Fibroblast of skin of back (primary cell): ENCODE data around the gene SPEM1.

ENCODE experiments used
- DNase-seq: peaks from one replicate; pipeline ENCODE4 v3.0.0-alpha.2; 2013

SPEM1 gene

DNA sequence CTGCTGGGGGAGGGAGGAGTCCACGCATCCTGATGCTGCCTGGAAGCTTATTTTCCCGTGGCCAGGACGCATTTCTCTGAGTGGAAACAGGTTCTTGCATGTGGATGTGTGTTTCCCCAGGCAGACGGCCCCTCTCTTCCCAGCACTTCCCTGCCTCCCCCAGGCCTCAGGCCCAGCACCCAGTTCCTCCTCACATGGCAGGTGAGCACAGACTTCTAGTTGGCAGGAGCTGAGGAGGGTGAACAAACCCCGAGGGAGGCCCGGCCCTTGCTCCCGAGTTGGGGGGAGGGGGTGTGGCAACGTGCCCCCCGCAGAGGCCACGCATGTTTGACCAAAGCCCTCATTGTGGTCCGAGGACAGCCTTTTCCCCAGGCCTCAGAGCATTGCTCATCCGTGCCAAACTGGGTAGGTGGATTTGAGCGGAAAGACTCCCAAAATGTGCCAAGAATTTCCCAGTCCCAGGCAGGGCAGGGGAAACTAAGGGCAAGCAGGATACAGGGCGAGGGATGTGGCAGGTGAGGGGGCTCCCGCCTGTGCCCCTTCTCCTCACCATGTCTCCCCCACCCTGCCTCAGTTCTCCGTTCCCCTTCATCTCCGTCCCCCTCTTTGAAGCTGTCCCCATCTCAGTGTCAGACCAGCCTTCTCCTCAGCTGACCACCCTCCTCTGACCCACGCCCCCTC lies 1.5 kb upstream of the SPEM1 start:
- no peak for DNase-seq

DNA sequence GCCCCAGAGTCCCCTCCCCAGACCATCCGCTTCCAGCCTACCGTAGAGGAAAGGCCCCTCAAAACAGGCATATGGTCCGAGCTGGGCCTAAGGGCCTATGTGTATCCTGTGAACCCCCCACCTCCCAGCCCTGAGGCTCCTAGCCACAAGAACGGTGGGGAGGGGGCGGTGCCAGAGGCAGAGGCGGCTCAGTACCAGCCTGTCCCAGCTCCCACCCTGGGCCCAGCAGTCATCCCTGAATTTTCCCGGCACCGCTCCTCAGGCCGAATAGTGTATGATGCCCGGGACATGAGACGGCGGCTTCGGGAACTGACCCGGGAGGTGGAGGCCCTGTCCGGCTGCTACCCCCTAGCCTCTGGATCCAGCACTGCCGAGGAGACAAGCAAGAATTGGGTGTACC lies 1.1 kb downstream of the SPEM1 start:
- no peak for DNase-seq

DNA sequence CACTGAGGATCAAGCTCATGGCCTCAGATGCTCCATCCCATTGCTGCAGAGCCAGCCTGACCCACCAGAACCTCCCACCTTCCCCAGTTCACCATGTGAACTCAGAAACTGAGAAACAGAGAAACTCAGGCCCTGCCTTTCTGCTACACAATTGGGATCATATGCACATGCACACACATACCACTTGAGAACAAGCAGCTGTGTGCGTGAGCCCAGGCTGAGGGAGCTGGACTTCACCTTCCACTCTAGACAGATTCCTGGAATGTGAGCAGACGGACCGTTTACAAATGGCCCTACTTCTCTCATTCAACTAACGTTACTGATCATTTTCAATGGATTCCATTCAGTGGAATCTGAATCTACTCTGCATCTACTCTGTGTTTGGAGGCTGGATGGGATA lies 3.6 kb downstream of the SPEM1 start:
- DNase-seq, result no peak

DNA sequence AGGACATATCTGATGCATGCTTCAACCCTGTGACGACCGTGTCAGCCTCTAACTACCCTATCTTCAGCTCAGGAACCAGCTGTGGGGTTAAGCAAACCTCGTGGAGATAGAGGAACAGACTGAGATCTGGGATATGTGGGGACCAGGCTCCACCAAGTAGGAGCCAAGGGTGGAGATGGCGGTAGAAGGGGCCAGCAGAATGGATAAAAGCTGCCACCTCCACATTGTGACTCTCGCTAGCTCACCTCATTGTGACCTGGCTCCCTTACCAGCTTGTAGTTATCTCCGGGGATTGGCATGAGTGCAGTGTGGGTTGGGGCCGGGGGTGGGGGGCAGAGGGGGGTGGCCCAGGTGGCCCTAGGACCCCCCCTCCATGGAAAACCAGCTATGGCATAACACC lies 5.2 kb downstream of the SPEM1 start, which contains the start of gene SPEM2:
SPEM2 (plus strand) TSS at position 301 of the 400 bp plus-strand sequence; CDS start at position 374, 73 bp downstream.
- no peak for DNase-seq

DNA sequence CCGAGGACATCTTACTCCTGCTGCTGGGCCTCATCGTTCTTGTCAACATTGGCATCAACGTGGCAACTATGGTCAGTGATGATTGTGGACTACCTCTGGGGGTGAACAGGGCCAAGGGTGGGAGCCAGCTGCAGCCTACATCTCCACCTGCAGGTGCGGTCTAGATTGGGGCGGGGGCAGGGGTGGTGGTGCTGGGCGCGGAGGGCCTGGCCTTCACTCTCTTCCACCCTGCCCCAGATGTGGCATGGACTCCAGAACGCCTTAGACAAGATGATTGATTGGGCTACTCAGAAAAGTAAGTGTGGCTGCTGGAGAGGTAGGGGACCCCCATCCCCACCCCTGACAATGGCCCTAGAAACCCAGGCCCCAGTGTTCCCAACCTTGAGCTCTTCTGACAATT lies 5.6 kb downstream of the SPEM1 start:
- DNase-seq, result no peak

DNA sequence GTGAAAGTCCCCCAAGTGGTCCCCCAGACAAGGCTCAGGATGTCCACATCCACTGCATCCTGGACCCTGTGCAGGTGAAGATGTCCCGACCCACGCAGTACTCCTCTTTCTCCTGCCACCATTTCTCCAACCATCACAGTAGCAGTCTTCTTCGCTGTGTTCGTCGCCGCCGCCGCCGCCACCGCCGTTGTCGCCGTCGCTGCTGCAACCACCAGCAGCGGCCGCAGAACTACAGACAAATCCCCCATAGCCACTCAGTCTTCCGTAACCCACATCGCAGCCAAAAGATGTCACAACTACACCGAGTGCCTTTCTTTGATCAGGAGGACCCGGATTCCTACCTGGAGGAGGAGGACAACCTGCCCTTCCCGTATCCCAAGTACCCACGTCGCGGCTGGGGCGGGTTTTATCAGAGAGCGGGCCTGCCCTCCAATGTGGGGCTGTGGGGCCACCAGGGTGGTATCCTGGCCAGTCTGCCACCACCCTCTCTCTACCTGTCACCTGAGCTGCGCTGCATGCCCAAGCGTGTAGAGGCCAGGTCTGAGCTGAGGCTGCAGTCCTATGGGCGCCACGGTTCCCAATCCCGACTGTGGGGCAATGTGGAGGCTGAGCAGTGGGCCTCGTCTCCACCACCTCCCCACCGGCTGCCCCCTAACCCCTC lies 6.2 kb downstream of the SPEM1 start:
- no peak for DNase-seq

DNA sequence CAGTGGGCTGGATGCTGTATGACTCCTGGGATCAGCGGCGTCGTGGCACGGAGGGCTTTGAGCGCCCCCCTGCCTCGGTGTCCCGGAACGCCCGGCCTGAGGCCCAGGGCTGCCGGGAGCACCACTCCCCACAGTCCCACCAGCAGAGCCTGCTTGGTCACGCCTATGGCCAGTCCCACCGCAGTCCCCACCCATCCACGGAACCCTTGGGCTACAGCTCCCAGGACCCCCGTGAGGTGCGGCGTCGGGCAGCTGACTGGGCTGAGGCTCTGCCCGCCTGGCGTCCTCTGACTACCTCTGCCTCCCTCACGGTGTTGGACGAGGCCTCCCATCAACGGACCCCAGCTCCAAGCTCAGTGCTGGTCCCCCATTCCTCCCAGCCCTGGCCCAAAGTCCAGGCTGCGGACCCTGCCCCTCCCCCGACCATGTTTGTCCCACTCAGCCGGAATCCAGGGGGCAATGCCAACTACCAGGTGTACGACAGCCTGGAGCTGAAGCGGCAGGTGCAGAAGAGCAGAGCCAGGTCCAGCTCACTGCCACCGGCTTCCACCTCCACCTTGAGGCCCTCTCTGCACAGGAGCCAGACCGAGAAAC lies 6.9 kb downstream of the SPEM1 start:
- no peak for DNase-seq

DNA sequence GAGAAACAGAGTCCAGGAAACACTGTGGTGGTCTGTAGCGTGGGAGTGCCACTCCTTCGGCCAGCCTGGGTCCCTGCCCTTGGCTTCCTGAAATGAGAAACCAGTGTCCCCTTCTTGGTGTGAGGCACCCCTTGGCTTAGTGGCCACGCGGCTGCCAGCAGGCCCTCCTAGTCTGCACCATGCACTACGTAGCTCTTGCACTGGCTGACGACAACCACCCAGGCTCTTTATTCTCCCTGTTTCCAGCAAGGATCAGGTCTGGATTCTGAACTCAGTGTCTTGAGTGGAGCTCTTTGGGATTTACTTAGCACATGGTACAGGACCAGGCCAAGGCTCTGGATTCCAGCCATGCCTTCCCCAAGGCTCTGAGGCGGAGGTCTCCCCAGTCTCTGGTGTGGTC lies 7.4 kb downstream of the SPEM1 start:
- no peak for DNase-seq

DNA sequence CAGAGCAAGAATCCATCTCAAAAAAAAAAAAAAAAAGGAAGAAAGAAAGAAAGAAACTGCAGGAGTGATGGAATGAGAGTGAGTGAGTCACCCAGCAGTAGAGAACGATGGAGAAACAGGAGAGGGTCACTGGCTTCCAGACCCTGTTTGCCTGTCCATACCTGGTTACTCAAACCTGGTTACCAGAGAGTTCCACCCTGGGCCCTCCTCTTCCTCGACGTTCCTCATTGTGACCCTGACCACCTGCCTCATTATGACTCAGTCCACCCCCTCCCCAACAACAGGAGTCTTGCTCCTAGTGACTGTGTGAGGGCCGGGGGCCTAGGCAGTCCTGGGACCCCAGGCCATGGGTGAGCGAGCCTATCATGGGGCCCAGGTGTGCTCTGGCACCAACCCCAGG lies 8.4 kb downstream of the SPEM1 start, which contains the start of gene SPEM3:
SPEM3 (plus strand) TSS at position 301 of the 400 bp plus-strand sequence; CDS start at position 347, 46 bp downstream.
- DNase-seq, result no peak

DNA sequence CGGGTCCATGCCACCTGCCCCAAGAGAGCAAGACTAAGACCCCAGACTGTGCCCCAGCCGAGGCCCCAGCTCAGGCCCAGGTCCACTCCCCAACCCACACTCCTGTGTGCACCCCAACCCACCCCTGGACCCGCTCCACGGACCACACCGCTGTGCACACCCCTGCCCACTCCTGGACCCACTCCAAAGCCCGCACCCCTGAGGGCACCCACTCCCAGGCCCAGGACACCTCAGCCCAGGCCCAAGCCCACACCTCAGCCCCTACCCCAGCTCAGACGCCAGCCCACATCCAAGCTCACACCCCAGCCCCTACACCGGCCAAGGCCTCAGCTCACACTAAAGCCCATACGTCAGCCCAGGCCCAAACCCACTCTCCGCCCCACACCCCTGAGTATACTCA lies 9.6 kb downstream of the SPEM1 start:
- DNase-seq, result no peak

DNA sequence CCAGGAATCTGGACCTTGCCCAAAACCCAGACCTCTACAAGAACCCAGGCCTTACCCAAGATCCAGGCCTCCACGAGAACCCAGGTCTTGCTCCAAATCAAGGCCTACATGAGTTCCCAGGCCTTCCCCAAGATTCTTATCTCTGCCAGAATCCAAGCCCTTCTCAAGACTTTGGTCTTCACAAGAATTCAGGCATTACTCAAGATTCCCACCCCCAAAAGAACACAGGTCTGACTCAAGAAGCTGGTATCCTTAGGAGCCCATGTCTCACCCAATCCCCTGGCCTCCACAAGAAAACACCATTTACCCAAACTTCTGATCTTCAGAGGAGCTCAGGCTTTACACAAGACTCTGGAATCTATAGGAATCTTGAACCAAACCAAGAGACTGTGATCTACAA lies 11.1 kb downstream of the SPEM1 start:
- DNase-seq, result peak; percentile 24

DNA sequence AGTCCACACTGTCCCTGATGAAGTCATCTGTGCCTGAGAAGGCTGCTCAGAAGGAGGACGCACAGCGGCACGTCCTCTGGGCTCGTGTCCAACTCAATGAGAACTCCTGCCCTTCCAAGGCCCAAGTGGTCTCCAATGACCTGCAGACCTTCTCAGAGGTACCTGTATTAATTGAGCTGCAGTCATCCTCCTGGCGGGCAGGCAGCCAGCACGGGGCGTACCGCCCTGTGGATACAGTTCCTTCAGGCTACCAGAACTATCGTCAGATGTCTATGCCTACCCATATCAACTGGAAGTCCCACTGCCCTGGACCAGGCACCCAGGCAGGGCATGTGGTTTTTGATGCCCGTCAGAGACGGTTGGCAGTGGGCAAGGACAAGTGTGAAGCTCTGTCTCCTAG lies 12.2 kb downstream of the SPEM1 start:
- DNase-seq, result no peak

DNA sequence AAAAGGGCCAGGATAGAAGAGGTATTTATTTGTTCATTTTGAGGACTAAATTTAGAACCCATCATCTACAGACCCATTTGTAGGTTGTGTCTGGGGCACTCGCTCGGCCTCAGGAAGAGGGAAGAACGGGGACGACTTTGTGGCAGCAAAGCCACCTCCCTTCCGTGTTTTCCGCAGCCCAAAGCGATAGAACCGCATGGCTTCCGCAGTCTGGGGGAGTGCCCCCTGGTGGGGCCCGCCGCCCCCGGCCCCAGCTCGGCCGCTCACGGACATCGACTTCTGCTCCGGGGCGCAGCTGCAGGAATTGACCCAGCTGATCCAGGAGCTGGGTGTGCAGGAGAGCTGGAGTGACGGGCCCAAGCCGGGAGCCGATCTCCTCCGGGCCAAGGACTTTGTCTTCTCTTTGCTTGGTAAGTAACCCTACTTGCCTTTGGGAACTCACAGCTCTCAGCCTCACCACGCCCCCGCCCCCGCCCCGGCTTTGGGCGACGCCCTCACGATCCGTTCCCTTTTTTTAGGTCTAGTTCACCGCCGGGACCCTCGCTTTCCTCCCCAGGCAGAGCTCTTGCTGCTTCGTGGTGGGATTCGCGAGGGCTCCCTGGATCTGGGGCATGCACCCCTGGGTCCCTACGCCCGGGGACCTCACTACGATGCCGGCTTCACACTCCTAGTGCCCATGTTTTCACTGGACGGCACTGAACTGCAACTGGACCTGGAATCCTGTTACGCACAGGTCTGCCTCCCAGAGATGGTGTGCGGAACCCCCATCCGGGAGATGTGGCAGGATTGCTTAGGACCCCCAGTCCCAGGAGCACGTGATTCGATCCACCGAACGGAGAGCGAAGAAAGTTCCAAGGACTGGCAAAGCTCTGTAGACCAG lies 15.8 kb downstream of the SPEM1 start:
- no peak for DNase-seq

DNA sequence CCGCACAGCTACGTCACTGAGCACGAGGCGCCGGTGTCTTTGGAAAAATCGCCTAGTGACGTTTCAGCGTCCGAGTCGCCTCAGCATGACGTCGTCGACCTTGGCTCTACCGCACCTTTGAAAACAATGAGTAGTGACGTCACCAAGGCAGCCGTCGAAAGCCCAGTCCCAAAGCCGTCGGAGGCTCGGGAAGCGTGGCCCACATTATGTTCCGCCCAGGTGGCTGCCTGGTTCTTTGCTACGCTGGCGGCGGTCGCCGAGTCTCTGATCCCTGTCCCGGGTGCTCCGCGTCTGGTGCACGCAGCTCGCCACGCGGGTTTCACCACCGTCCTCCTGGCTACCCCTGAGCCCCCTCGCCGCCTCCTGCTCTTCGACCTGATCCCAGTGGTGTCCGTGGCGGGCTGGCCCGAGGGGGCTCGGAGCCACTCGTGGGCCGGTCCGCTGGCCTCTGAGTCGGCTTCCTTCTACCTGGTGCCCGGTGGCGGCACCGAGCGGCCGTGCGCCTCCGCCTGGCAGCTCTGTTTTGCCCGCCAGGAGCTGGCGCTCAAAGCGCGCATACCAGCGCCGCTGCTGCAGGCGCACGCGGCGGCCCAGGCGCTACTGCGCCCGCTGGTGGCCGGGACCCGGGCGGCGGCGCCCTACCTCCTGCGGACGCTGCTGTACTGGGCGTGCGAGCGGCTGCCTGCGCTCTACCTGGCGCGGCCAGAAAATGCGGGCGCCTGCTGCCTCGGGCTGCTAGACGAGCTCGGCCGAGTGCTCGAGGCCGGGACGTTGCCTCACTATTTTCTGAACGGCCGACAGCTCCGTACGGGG lies 16.6 kb downstream of the SPEM1 start:
- peak; percentile 78 for DNase-seq

DNA sequence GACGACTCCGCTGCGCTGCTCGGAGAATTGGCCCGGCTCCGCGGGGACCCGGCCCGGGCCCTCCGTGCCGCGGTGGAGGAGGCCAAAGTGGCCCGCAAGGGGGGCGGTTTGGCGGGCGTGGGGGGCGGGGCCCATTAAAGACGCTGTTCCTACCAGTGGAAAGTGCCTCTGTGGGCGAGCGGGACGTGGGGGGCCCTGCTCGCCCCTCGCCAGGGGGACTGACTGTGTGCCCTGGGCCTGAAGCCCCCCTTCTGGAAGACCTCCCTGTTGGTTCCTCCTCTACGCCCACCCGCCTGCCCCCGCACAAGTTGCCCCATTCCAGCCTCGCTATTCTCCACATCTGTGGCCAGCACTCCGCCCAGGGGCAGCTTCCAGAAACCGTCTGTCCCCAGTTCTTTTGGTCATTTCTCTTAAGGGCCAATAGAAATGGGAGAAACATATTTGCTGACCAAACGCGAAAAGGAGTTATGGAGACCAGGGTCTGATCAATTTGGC lies 17.3 kb downstream of the SPEM1 start:
- no peak for DNase-seq

DNA sequence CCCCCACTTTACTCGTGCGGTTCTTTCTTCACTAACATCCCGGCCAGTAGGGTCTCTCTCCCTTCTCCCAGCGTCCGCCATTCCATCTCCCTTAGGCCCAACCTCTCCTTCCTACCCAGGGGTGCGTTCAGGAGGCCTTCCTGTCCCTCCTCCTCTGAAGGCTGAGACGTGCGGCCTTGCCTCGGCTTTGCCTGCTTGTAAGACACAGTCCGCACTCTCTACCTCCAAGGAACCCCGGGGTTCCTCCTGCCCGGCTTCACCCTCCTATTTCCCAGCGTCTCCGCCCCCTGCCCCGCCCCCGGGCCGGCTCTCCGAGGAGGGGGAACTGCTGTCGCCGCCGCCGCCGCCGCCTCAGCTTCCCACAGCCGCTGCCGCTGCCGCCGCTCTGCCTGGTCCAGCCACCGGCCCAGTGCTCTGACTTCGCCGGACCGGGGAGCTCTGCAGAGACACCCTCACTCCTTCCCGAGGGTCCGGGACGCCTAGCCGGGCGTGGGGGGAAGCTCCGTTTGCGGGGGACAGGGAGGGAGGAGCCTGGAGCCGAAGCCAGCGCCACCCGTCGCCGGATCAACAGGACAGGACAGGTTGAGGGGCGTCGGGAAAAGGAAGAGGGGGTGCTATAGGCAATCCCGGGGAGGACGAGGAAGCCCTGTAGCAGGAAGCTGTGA lies 18.0 kb downstream of the SPEM1 start:
- peak; percentile 34 for DNase-seq

DNA sequence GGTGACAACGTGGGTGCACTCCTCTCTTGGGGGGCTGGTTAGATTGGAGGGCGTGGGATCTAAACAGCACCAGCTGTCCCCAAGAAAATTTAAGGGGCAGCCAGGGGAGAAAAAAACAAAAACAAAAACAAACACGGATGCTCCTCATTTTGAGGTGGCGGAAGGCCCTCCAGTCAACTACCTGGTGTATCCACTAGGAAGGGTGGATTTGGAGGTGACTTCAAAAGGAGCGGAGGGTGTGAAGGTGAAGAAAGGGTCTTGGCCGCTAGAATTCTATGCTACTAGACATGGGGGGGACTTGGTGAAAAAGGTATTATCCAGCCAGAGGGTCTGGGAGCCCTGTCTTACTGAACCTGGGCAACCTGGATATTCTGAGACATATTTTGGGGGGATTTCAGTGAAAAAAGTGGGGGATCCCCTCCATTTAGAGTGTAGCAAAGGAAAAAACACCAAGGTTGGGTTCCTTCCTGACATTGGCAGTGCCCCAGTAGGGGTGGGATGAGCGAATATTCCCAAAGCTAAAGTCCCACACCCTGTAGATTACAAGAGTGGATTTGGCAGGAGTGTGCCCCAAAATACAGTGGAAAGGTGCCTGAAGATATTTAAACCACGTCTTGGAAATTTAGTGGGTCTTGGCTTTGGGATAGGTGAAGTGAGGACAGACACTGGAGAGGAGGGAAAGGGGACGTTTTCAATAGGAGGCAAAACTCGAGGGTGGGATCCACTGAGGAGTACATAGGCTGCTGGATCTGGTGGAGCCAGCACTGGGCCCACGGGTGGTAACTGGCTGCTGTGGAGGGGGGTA lies 18.7 kb downstream of the SPEM1 start:
- no peak for DNase-seq

DNA sequence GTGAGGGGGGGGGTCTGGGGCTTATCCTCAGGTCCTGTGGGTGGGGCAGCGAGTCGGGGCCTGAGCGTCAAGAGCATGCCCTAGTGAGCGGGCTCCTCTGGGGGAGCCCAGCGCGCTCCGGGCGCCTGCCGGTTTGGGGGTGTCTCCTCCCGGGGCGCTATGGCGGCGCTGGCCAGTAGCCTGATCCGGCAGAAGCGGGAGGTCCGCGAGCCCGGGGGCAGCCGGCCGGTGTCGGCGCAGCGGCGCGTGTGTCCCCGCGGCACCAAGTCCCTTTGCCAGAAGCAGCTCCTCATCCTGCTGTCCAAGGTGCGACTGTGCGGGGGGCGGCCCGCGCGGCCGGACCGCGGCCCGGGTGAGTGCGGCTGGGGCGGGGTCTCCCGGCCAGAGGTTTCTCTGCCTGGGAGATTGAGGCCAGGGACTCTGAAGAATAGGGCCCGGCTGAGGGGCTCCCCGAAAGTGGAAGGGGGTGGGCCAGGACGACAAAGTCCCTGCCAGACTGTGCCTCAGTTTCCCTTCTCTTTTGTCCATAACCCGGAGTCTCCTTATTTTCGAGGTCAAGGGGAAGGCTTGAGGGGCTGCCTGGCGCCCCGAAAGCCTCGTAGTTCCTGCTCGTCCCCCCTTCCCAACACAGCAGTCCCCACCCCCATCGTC lies 19.5 kb downstream of the SPEM1 start, which contains the start of gene FGF11:
FGF11 (plus strand) TSS at position 51 of the 651 bp plus-strand sequence; CDS start at position 160, 109 bp downstream.
- DNase-seq, result no peak

DNA sequence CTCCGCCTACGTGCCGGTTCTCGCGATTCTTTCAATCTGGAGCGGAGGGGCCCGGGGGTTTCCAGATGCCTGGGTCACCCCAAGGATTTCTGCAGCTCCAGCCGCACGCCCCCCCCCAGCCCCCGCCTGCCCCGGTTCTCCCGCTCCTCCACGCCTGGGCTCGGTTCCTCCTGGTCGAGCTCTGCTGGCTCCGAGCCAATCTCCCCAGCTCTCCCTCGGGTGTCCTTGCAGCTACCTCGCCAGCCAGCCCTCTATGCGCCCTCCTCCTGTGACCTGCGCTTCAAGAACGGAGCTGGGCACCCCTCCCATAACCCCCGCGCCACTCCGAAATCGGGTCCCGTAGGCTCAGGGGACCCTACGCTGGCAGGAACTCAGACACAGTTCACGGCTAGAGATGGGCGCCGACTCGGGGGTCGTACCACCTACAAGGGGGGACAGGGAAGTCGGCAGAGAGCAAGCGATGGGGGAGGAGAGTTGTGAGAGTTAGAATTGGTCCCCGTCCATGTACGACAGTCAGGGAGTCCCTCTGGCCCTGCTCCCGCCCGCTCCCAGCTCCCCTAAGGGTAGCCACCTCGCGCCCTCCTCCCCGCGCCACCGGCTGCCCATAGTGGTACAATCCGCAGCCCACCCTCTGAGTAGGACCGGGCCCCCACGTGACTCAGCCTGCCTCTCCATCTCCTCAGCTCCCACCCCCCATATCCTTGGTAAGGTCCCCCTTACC lies 20.1 kb downstream of the SPEM1 start:
- DNase-seq, result peak; percentile 28
